Fibroblast of skin of back (primary cell): ENCODE data around the gene TMEM258.

Experiments used
- DNase-seq: peaks from one replicate; pipeline ENCODE4 v3.0.0-alpha.2; 2013

TMEM258 gene

DNA sequence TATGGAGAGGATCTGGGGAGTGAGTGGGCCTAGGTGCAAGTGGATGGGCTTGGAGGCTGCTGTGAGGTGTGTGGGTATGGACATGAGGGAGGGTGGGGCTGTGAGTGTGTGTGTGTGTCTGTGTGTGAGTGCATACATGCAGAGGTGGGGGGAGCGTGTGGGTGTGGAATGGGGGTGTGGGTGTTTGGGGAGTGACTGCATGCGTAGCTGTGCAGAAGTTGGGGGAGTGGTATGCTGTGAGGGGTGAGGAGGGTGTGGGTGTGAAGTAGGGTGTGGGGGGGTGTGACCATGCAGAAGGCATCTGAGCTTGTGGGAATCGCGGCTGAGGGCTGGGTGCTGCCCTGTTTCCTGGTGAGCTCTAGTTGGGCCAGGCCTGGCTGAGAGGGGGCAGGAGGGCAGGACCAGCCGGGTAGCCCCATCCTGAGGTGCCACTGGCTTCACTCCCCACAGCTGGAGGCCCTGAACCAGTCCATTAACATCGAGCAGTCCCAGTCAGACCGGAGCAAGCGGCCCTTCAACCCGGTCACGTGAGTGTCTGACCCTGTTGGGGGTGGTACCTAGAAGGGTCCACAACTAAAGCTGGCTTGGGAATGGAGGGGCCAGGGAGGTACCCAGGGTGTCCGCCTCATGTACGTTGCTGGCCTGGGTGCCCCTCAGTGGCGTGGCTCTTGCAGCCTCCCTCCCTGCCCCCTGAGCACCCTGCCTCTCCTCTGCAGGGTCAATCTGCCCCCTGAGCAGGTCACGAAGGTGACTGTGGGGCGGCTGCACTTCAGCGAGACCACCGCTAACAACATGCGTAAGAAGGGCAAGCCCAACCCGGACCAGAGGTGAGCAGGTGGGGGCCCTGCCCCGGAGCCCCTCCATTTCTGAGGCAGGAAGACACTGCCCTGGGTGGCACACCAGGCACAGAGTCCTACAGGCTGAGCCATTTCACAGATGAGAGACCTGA, 16.5 kb downstream of the TMEM258 start:
- DNase-seq = no peak

DNA sequence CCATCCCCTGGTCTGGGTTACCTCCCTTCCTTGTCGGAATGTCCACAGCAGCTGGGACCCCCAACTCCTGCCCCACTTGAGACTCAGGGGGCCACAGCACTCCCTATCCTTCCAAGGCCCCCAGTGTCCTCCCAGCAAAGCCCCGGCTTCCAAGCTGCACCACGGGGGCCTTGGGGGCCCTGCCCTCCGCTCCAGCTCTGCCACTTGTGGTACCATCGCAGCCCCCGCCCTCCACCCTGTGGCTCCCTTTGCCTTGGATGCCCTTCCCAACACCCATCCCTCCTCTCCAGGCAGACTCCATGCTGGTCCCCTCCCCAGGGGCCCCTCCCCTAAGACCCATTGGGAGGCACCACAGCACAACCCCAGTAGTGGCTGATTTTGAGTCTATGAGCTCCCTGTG, 17.3 kb downstream of the TMEM258 start:
- no peak for DNase-seq

DNA sequence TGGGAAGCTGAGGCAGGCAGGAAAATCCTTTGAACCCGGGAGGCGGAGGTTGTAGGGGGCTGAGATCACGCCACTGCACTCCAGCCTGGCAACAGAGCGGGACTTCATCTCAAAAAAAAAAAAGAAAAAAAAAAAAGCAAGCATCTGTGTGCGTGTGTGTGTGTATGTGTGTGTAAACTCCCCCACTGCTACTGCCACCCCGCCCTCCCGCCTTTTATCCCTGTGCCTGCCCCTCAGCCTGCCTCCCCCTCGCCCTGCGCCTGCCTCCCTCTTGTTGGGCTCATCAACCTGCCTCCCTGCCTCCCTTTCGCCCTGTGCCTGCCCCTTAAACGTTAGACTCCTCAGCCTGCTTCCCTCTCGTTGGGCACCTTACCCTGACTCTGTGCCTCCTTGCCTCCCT, 18.0 kb downstream of the TMEM258 start:
- DNase-seq = no peak

DNA sequence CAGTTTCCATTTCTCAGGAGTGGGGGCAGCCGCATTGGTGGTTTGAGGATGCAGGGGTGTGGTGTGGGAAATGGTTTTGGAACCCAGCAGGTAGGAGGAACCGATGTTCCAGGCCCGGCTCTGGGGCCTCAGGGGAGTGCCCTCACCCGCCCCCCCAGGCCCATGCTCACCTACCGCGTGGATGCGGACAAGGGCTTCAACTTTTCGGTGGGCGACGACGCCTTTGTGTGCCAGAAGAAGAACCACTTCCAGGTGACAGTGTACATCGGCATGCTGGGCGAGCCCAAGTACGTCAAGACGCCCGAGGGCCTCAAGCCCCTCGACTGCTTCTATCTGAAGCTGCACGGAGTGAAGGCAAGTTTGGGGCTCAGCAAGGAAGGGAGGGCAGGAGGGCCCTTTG, 18.6 kb downstream of the TMEM258 start:
- no peak for DNase-seq

DNA sequence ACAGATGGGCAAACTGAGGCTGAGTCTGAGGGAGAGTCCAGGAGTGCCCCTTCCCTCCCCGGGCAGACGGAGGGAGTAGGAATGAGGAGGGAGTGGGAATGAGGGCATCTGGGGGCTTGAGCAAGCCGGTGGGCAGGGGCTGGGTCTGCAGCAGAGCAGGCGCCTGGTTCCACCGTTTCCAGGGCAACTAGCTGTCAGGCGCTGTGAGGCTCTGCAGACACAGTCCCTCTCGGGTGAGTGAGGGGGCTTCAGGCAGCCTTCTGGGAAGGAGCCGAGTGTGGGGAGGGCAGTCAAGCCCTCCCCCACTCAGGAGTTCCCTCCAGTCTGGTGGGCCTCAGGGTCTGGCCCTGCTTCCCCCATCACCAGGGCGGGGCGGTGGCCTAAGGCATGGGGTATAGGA, 19.0 kb downstream of the TMEM258 start:
- no peak for DNase-seq

DNA sequence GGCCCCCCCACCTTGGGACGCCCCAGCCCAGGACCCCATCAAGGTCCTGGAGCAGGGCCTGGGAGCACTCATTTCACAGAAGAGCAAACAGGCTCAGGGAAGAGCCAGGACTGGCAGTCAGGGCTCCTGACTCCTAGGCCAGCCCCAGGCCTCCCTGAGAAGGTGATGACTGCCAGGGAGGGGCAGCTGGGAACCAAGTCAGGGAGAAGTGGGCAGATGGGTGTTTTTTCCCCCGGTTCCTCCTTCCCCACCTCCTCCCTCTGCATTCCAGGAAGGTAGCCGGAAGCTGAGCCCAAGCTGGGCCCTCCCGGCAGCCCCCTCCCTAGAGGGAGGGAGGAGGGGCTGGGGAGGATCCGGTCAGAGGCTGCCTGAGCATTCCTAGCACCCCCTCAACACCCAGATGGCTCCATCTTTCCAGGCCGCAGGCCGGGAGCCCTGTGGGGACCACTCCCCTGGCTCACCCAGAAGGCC, 20.4 kb downstream of the TMEM258 start:
- no peak for DNase-seq

DNA sequence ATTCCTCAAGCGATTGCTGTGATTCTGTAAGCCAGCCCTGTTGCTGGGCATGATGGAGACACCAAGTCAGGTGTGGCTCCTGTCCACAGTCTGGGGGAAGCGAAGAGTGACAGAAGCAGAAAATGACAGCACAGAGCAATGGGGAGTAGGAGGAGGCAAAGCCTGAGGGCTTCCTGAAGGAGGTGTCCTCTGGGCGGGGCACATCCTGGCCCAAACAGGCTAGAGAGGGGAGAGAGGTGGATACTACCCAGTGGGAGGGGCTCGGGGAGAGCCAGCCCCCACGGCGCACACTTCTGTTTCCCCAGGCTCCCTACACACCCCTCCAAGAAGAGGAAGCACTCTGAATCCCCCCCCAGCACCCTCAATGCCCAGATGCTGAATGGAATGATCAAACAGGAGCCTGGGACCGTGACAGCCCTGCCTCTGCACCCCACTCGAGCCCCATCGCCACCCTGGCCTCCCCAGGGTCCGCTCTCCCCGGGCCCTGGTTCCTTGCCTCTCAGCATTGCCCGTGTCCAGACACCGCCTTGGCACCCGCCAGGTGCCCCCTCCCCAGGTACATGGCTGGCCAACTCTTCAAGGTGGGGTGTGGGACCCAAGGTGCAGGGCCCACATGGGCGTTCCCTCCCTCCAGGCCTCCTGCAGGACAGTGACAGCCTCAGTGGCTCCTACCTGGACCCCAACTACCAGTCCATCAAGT, 21.1 kb downstream of the TMEM258 start:
- DNase-seq = no peak

DNA sequence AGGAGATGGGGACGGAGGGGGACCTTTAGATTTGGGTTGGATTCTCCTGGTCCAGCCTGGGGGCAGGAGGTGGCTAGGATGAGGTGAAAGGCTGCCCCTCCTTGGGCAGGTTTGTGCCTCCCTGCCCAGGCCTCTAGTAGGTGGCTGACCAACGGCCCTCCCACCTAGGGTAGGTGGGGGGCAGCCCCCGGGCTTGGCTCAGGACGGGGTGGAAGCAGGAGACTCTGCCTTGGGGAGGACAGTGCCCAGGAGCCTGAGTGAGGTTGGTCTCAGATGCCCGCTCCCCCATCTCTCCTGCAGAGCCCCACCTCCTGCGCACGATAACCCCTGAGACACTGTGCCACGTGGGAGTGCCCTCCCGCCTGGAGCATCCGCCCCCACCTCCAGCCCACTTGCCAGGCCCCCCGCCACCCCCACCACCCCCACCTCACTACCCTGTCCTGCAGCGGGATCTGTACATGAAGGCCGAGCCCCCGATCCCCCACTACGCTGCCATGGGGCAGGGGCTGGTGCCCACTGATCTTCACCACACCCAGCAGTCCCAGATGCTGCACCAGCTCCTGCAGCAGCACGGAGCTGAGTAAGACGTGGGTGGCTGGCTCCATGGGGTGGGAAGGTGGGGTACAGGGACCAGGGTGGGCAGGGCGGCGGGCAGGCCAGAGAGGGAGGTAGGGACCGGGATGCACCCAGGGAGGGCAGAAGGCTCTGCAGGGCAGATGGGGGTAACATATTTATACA, 22.3 kb downstream of the TMEM258 start:
- no peak for DNase-seq

DNA sequence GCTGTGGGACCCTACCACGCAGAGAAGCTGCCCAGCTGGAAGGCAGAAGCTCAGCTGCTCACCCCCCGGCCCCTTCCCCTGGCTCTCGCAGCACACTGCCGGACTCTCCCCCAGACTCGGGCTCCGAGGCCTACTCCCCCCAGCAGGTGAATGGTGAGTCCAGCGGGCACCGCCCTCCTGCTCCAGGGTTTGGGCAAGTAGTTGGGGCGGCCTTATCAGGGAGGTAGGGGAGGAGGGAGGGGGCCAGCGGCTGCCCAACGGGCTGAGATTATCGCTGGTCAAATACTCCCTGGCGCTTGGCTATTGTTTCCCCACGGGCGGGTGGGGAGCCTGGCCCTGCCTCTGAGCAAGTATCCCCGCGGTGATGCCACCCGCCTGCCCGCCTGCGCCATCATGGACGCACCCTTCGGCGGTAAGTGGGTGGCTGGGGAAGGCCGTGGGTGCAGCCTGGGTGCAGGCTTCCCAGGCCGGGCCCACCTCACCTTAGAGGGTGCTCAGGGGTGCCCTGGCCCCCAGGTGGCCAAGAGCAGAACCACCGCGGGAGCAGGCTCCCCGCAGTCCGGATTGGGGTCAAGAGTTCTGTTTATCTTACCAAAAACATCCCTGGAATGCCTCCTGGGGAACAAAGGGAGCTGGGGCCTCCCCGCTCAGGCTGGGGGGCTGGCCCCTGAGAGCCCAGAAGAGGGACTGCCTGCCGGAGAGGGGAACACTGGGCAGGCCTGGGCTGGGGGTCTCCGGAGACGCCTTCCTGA, 23.1 kb downstream of the TMEM258 start:
- peak; percentile 19 for DNase-seq

DNA sequence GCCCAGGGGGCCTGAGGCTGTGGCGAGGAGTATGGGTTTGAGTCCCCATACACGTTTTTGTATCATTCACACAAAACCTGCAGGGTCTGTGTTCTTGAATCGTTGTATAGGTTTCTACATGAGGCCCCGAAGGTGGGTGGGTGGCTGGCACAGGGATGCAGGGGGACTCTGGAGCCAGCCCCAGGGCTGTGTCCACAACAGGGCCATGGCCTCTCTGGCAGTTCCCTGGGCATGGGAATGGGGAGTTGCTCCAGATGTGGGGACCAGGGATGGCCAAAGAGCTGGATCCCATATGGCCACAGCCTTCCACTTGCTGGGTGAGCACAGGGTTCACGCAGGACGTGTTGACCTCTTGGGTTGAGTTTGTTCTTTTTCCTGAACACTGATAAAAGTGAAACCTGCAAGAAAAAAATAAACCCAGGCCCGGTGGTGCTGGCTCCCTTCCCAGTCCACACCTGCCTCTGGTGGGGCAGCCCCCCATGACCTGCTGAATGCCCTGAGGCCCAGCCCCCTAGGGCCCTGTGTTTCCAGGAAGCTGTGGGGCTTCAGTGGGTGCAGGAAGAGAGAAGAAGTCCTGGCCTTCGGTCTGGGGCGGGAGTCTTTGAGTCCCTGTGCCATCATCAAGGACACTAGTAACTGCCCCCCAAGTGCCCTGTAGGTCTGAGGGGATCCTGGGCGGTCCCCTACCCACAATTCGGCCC, 23.9 kb downstream of the TMEM258 start:
- no peak for DNase-seq

DNA sequence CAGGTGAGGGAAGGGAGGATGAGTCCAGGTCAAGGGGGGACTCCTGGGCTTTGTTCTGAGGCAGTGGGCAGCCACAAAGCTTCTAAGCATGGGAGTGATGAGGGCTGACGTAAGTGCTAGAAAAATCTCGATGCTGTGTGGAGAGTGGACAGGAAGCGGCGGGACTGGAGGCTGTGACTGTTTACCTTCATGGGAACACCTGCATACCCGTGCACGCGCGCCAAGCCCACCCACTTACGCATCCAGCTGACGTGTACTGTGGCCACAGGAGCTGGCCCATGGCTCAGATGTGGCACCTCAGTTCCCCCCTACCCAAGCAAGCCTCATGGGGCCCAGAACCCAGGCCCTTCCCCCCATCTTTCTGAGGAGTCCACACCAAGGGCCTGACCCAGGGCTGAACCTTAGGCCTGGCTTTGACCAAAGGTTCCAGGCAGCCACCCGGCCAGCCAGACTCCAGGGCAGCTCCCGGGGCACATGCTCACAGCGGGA, 26.0 kb downstream of the TMEM258 start:
- no peak for DNase-seq

DNA sequence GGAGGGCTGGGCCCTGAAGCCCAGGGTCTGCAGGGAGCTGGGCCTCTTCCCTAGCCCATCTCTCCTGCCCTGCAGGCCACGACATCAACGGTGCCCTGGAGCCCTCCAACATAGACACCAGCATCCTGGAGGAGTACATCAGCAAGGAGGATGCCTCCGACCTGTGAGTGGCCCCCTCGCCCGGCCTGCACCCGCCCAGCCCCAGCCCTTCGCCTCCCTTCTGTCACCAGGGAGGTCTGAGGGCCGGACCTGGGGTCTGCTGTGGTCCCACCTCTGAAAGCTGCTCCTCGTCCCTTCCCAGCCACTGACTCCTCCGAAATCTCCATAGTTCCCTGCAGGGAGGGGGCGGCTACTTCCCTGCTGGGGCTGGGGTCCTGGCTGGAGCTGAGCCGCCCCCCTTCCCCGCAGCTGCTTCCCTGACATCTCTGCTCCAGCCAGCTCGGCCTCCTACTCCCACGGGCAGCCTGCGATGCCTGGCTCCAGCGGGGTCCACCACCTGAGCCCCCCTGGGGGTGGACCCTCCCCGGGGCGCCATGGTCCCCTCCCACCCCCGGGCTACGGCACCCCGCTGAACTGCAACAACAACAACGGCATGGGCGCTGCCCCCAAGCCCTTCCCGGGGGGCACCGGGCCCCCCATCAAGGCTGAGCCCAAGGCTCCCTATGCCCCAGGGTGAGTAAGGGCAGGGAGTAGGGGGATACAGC, 26.7 kb downstream of the TMEM258 start:
- no peak for DNase-seq

DNA sequence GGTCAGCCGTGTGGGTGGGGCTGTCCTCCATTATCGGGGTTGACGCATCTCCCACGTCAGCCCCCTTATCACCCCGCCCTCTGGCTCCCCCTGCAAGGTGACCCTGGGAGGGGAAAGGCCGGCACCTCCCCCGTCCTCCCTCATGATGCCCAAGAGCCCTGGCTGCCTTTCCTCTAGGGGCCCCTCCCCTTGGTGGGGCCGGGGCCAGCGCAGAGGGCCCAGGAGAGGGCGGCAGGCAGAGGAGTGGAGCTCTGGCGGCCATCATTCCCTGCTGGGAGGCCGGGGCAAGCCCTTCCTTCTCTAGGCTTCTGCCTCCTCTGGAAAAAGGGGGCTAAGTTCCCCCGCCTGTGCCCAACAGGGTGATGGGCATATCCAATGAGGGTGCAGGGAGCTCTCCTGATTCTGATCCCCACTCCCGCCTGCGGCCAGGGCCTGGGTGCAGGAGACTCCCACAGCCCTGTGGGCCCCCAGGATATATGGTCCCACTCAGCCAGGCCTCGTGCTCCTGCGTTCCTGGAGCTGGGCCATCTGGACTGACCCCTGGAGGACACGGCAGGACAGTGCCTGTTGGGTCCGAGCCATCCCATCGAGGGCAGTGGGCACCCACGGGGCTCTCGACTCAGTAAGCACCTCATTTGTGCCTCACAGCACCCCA, 27.7 kb downstream of the TMEM258 start:
- DNase-seq = no peak

DNA sequence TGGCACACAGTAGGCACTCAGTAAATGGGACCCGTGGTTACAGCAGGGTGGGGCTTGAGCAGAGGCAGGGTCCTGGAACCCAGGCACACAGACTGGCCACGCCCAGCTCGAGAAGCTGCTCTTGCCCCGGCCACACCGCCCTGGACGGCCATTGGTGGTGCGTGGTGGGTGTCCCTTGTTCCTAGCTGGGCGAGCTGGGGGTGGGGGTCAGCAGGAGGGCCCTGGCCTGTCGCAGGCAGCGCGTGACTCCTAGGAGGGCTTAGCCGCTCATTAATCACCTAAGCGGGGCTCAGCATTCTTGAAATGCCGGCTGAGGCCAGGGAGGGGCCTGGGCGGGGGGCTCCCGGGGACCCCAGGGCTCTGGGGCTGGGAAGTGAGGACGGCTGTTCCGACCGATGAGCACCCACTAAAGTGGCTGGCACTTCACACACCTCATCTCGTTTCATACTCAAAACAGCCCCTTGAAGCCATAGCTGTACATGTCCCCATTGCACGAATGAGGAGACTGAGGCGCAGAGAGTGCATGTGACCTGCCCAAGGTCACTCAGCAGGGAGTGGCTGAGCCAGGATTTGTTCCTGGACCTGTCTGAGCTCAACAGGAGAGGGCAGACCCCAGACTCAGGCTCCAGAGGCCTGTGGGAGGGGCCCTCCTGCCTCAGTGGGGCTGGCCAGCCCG, 28.3 kb downstream of the TMEM258 start:
- no peak for DNase-seq

DNA sequence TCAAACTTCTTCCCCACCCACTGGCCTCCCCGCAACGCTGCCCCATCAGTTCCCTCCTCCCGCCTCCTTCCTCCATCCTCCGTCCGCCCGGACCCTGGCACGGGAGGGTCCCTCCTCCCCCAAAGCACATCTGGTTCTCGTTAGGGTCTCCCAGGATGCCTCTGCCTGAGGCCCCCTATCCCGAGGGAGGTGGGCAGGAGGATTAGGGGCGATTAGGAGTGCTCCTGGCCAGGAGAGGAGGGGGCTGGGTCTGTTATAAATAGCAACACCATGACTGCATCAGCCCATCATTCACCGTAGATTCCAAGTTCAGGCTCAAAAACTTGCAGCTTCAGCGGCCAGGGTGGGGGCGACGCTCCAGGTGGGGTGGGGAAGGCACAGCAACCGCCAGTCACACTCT, 29.6 kb downstream of the TMEM258 start:
- DNase-seq = no peak

DNA sequence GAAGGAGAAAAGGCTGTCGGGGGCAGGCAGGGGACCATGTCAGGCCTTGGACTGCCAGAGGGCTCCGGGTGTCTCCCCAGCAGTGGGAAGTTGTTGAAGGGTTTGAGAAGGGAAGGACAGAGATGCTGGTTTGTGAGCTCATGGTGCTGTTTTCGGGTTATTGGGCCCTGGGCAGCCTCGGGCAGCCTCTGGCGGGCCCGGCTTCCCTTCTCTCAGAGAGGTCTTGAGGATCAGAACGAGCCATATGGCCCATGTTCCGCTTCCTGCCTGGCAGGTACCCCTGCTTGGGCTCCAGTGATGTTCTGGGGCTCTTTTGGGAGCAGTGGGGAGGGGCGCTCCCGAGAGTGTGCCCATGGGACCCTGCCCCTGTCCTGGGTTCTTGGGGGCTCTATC, 30.2 kb downstream of the TMEM258 start:
- no peak for DNase-seq

DNA sequence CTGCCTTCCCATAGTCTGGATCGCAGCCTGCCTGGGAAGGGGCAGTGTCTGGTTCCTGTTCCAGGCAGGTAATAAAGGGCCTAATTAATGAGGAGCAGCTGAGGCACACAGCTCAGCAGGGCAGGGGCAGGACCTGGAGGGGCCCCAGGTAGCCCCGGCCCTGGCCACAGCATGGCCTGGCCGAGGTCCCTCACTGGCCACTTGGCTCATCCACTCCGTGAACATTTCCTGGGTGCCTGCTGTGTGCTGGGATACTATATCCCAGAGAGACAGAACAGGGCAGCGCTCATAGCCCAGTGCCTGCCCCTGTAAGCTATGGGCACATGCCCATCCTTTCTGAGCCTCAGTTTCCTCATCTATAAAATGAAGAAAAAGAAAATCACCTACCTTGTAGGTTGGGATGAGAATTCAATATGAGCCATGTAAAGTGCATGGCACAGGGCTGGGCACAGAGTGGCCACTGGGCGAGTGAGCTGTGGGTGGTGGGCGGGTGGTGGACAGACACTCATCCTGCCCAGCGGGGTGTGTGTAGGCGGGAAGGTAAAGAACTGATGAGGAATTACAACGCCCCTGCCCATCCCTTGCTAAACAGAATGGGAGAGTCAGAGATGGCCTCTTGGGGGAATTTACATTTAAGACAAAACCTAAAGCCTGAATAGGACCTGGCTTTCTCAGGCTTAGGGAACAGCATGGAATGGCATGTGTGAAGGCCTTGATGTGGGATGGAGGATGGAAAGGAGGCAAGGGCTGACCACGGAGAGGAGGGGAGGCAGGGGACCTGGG, 30.8 kb downstream of the TMEM258 start:
- DNase-seq = no peak

DNA sequence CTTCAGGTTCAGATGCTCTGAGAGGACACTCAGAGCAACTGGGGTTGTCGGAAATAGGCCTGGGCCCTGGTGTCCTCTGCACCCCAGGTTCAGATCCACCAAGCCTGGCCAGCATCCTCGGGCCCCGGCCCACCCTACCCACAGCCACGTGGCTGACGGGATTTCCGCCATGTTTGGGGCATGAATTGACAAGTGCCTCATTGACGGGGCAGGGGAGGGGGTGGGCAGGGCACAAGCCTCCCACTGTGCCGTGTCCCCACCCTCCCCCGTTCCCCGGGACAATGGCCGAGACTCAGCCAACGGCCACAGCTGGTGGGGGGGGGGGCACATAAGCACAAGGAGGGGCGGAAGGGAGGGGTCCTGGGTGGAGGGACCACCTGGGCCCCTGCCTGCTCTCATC, 31.5 kb downstream of the TMEM258 start:
- no peak for DNase-seq
